Nephron (organoid): ENCODE data around the gene GARIN5A.

Experiments used
- H3K27ac Mint-ChIP-seq, 3 experiments: 2 replicates each; pipeline ENCODE4 v1.8.0; 2020; ENCODE audit warnings: mixed read lengths in 3 of 3, mild to moderate bottlenecking in 2 of 3, moderate library complexity in 1 of 3
- H3K27me3 Mint-ChIP-seq: 2 replicates; pipeline ENCODE4 v1.8.0; 2021; ENCODE audit warnings: low read depth, mild to moderate bottlenecking, moderate library complexity, mixed read lengths
- H3K36me3 Mint-ChIP-seq: 2 replicates; pipeline ENCODE4 v1.8.0; 2020; ENCODE audit warnings: low read depth, mixed read lengths
- H3K4me1 Mint-ChIP-seq: 2 replicates; pipeline ENCODE4 v1.8.0; 2020; ENCODE audit warnings: mixed read lengths
- H3K4me3 Mint-ChIP-seq, 3 experiments: 2 replicates each; pipeline ENCODE4 v1.8.0; 2020; ENCODE audit warnings: mild to moderate bottlenecking in 3 of 3, mixed read lengths in 3 of 3, moderate library complexity in 2 of 3
- H3K9me3 Mint-ChIP-seq: 2 replicates; pipeline ENCODE4 v1.8.0; 2020; ENCODE audit warnings: mixed read lengths
- CTCF ChIP-seq, 3 experiments: fragments of 200-600 bp; sonication (generic); IDR thresholded peaks; one replicate each; pipeline ENCODE4 v1.5.0; 2021; ENCODE audit warnings: antibody characterized with exemption in 3 of 3; ENCODE audit not compliant: unreplicated experiment in 3 of 3

GARIN5A gene

GRCh38 chr19:50465986-50466705 is 10.5 kb downstream of the GARIN5A start:
- peak; percentile 25 to 48 (median 37) for TF ChIP-seq CTCF (IDR thresholded peaks at IDR 0.05; ENCODE audit: unreplicated experiment in 3 of 3)
- Mint-ChIP-seq H3K4me3 (no peak overlapping the region), H3K27me3 (peaks cover 3% of the 10 kb centered on the region), H3K9me3 (no peaks in the 10 kb centered on the region), H3K27ac (no peak overlapping the region), H3K36me3 (no peaks in the 10 kb centered on the region), H3K4me1 (peaks cover 6% of the 10 kb centered on the region)

- Mint-ChIP-seq H3K9me3 (no peaks in the 10 kb centered on the region), H3K4me3 (no peak overlapping the region), H3K4me1 (peaks cover 13% of the 10 kb centered on the region), H3K27me3 (peaks cover 8% of the 10 kb centered on the region), H3K27ac (no peak overlapping the region), H3K36me3 (no peaks in the 10 kb centered on the region)
- TF ChIP-seq CTCF (IDR thresholded peaks at IDR 0.05; ENCODE audit: unreplicated experiment in 3 of 3): no peak
These were observed 11.6 kb downstream of the GARIN5A start for GRCh38 chr19:50465000-50465399.

GRCh38 chr19:50464348-50464747 is 12.3 kb downstream of the GARIN5A start:
- Mint-ChIP-seq H3K36me3 (no peaks in the 10 kb centered on the region), H3K27ac (no peak overlapping the region), H3K4me1 (peaks cover 13% of the 10 kb centered on the region), H3K4me3 (no peak overlapping the region), H3K27me3 (peaks cover 9% of the 10 kb centered on the region), H3K9me3 (no peaks in the 10 kb centered on the region)
- TF ChIP-seq CTCF (IDR thresholded peaks at IDR 0.05; ENCODE audit: unreplicated experiment in 3 of 3): no peak

GRCh38 chr19:50462970-50463369 is 13.7 kb downstream of the GARIN5A start:
- H3K4me1 Mint-ChIP-seq: peaks cover 13% of the 10 kb centered on the region
- no peaks in the 10 kb centered on the region for H3K9me3 Mint-ChIP-seq
- no peak for TF ChIP-seq CTCF (IDR thresholded peaks at IDR 0.05; ENCODE audit: unreplicated experiment in 3 of 3)
- no peak overlapping the region for H3K27ac Mint-ChIP-seq
- H3K36me3 Mint-ChIP-seq: no peaks in the 10 kb centered on the region
- no peak overlapping the region for H3K4me3 Mint-ChIP-seq
- H3K27me3 Mint-ChIP-seq: peaks cover 9% of the 10 kb centered on the region

- peak overlapping the region in 2 of 3 experiments; percentile 19 to 64 for H3K27ac Mint-ChIP-seq
- TF ChIP-seq CTCF (IDR thresholded peaks at IDR 0.05; ENCODE audit: unreplicated experiment in 3 of 3): peak; percentile 80 to 83 (median 83)
- no peaks in the 10 kb centered on the region for H3K9me3 Mint-ChIP-seq
- H3K36me3 Mint-ChIP-seq: no peaks in the 10 kb centered on the region
- no peak overlapping the region for H3K4me3 Mint-ChIP-seq
- peaks cover 9% of the 10 kb centered on the region for H3K27me3 Mint-ChIP-seq
- peaks cover 13% of the 10 kb centered on the region for H3K4me1 Mint-ChIP-seq
These were observed 15.4 kb downstream of the GARIN5A start for GRCh38 chr19:50461066-50461875.
